GM18909 (cell line): ENCODE results near the gene GIGYF1.

Experiments
- ATAC-seq: cut with Tn5 transposase; IDR thresholded peaks from one replicate; pipeline ENCODE4 v1.9.1; 2021; ENCODE audit warnings: mild to moderate bottlenecking; ENCODE audit not compliant: unreplicated experiment, poor library complexity

GIGYF1 gene

DNA sequence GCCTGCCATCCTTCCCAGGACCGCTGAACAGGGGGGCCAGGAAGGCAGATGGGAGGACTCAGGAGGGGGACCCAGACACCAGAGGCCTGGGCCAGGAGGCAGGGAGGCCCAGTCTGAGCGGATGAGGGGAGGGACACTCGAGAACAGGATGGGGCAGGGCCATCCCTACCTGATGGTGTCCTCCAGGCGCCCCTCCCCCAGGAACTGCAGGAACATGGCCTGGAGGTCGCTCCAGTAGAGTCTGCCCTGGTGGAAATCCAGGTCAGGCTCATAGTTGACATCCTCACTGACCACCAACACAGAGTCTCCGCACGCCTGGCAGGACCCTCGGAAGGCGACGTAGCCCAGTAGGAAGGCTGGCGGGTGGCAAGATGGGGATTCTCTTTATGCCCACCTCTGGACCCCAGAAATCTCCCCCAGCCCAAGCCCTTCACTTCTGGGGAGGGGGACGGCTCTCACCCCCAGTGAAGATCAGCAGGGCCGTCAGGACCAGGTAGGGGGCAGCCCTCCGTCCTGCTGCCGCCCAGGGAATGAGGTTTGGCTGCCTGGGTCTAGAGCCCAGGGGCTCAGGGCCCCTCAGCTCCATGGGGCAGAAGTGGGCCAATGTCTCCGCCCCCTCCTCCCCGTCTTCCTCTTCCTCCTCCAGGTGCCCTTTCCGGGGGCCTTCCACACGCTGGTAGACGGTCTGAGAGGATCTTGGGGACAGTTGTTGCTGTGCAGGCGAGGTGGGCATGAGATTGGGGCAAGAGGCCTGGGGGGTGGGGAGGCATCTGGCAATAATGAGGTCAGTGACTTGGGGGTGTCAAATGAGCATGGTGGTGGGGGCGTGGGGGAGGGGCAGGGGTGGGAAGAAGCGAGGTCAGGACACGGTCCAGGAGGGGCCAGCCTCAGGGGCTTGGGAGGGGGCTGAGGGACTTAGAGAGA, 53.3 kb downstream of the GIGYF1 start:
- no peak for ATAC-seq

DNA sequence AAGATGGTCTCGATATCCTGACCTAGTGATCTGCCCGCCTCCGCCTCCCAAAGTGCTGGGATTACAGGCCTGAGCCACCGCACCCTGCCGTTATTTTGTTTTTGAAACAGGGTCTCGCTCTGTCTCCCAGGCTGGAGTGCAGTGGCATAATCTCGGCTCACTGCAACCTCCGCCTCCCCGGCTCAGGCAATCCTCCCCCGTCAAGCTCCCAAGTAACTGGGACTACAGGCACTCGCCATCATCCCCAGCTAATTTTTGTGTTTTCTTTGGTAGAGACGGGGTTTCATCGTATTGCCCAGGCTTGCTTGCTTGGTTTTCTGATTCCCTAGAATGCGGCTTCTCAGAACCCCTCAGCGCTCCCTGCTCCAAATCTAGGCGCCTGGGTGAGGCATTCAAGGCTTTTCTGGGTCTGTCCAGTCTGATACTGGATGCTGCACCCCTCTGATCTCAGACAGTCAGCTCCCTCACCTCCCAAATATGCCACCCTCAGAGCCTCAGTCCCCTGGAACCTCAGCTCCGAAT, 54.0 kb downstream of the GIGYF1 start:
- no peak for ATAC-seq

DNA sequence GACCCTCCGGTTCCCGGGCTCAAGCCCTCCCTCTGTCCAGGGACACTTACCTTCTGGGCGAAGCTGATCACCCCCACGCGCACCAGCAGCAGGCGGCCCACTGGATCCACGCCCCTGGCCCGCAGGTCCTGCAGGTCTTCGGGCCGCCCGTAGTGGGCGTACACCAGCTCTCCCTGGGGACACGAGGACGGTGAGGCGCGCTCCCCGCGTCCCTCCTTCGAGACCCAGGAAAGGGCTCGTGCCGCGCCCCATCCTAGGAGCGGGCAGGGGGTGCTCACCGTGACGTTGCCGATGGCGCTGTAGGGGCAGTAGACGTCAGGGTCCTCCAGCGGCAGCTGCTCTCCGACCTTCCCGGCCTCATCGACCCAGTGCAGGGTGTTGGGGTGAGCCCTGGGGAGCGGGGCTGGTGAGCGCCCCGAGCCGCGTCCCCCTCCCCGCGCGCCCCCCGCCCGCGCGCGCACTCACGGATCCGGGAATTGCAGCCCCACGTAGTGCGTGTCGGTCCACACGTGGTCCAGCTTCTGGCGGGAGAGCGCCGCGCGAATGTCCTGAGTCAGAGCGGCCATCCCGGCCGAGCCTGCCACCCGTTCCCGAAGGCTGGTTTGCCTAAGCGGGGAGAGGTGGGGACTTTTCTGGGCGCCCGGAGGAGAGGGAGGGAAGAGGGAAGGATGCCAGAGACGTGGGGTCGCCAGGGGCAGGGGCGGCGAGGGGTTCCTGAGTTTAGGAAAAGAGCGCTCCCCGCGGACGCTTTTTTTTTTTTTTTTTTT, 60.9 kb downstream of the GIGYF1 start:
- ATAC-seq, result peak; percentile 55

DNA sequence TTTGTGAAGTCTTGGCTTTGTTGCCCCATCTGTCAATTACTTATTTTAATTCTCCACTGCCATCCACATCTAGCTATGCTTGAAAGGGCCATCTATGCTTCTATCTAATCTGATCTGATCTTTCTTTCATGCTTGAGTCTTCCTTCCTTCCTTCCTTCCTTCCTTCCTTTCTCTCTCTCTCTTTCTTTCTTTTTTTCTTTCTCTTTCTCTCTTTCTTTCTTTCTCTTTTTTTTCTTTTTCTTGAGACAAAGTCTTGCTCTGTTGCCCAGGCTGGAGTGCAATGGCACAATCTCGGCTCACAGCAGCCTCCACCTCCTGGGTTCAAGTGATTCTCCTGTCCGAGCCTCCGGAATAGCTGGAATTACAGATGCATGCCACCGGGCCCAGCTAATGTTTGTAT, 64.0 kb downstream of the GIGYF1 start:
- no peak for ATAC-seq
